HG02938 (cell line): Measurements from ENCODE around the gene THSD4.

Experiments
- ATAC-seq: cut with Tn5 transposase; IDR thresholded peaks from one replicate; pipeline ENCODE4 v1.9.1; 2021; ENCODE audit warnings: mild to moderate bottlenecking, moderate library complexity; ENCODE audit not compliant: unreplicated experiment

Gene THSD4

DNA sequence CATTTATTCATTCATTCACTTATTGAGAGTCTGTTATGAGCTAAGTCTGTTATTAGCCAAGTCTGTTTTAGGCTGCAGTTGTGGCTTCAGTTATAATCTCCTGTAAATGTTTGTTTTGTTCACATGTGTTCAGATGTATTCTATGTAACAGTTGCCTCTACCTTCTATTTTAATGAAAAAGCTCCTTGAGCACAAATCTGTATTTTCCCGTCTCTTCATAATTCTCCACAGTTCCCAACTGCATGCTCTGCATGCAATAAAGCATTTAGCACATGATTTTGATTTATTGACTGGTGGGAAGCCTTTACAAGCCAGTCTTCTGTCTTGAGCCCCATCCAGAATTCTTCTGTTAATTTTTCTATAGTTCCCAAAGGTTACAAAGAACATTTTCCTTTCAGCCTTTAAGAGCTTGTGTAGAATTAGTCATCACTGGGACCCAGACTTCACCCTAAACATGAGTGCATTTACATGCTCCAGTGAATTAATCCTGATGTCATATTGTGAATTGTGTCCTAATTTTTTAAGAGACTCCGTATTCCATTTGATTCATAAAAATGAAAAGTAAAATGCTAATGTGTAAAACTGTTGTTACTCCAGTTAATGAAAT lies 572.7 kb downstream of the THSD4 start:
- no peak for ATAC-seq

DNA sequence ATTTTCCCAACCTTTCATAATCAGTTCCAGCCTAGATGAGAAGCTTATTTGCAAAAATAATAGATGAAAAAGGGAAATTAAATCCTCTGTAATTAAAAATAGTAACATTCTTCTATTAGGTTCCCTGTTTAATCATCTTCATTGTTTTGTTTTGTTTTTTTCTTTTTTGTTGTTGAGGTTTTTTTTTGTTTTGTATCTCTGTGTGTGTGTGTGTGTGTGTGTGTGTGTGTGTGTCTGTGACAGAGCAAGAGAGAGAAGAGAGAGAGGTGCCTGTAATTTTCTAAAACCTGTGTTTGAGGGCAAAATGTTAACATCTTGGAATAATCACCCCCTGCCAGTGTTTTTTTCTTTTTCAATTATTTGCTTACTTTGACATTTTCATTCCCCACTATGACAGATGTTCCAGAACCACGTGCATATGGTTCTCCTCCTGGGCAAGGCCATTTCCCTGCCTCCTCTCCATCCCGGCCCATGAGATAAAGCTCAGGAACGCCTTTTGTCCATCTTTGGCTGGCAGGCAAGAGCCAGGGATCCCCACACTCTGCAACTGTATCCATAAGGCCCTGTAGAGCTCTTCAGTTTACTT lies 573.3 kb downstream of the THSD4 start:
- no peak for ATAC-seq

- no peak for ATAC-seq
Observed at GRCh38 chr15:71691081-71691457, 575.8 kb downstream of the THSD4 start.

DNA sequence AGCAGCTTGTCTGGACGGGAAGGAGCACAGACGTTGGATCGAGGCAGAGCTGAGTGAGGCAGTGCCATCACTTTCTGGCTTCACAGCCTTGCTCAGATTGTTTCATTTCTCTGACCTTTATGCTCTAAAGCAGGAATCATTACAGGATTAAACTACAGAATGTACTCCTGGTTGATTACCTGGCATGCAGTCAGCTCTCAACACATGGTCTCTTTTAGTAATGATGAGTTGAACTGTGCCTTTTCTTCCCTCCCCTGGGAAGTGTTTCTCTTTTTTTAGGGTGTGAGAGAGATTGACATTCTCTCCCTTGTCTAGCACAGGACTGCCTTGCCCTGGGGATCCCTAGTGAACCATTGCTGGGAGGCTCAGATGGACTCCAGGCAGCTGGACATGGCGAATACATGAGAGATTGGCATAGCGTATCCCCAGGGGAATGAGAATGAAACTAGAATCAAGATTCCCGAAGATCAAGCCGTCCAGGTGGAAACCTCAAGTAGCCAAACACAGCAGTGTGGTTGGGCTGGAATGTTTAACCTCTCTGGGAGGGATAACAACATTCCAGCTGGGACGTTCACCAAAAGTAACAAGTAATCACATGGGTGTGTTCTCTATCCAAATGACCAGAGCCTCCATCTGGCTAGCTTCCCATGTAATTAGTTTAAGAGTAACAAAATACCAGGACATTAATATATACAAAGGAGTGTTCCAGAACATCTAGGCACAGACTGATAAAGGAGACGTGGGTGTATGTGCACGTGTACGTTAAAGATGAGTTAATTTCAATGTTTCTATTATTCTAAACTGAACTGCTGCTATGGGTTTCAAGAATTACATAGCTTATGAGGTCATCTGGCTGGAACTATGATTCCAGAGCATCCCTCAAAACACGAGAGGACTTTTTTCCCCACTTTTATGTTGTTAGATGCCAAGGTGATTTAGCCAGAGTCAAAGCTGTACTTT lies 576.5 kb downstream of the THSD4 start:
- ATAC-seq: no peak

GRCh38 chr15:71697236-71697635 lies 582.0 kb downstream of the THSD4 start:
- ATAC-seq: no peak

DNA sequence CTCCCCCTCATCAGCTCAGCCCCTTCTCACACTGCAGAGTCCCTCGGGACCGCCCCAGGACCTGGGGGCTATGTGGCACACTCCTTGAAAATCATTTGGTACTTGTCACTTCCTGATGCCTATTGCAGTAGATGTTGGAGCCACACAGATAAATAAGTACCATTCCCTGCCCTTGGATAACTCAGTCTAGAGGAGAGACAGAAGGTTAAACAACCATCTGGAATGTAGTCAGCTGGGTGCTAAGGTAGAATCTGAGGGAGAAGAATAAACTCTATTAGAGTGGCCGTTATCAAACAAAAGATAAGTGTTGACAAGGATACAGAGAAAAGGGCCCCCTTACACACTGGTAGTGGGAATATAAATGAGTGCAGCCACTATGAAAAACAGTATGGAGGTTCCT lies 582.8 kb downstream of the THSD4 start:
- no peak for ATAC-seq

- ATAC-seq: no peak
Observed at GRCh38 chr15:71698742-71699141, 583.5 kb downstream of the THSD4 start.

- ATAC-seq: no peak
Observed at GRCh38 chr15:71699977-71700376, 584.7 kb downstream of the THSD4 start.

- ATAC-seq: no peak
Observed at GRCh38 chr15:71701808-71702207, 586.5 kb downstream of the THSD4 start.

- ATAC-seq: no peak
Observed at GRCh38 chr15:71702496-71702895, 587.2 kb downstream of the THSD4 start.

- no peak for ATAC-seq
Observed at GRCh38 chr15:71705151-71705550, 589.9 kb downstream of the THSD4 start.

GRCh38 chr15:71706461-71707229 lies 591.4 kb downstream of the THSD4 start:
- no peak for ATAC-seq

DNA sequence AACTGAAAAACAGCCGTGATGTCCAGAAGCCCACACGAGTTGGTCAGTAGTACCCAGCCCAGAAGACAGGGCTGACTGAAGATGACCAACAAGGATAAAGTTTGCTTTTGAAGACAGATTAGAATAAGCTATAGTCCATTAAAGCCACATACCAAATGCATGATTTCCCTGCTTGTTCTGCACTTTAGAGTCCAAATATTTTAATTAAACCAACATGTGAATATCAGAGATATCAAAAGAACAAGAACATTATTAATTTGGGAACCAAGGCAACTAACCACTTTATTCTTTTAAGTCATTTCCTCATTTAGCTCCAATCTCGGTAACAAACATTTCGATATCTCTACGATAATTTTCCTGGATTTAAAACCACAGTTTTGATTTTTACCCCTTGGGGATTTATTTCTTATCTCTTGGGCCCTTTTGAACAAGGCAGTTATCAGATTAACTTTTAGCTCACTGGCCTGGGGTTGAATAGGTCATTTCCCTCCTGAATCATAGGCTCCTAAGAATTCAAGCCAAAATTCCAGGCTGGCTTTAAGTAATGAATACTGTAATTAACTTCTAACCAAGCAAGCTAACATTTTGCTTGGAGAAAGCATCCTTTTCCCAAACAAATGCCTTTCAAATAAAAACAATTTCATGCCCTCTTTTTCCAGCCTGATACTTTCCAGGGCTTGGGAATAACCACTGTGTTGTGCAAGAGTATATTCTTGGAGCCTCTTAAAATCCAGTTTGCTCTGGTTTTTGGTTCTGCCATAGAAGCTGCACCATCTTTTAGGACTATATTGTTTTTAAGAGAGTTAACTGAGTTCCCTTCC lies 592.2 kb downstream of the THSD4 start:
- ATAC-seq: no peak

DNA sequence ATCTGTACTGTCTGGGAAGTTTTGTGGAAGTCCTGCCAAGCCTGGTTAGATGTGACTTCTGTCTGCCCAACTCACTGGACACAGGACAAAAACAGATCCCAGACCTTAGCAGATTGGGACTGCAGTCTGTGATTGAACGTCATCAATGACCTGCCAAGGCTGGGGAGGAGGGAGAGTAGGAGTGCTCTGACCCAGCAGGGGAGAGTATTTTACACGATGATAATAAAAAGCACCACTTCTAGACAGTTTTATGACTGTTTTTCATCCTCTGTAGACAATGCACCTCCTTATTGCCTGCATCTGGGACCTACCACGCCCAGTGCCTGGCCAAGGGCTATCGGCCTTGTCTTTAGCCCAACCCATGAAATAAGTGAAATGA lies 592.8 kb downstream of the THSD4 start:
- ATAC-seq: no peak

- ATAC-seq: no peak
Observed at GRCh38 chr15:71708741-71709140, 593.5 kb downstream of the THSD4 start.

- no peak for ATAC-seq
Observed at GRCh38 chr15:71709808-71710418, 594.6 kb downstream of the THSD4 start.

DNA sequence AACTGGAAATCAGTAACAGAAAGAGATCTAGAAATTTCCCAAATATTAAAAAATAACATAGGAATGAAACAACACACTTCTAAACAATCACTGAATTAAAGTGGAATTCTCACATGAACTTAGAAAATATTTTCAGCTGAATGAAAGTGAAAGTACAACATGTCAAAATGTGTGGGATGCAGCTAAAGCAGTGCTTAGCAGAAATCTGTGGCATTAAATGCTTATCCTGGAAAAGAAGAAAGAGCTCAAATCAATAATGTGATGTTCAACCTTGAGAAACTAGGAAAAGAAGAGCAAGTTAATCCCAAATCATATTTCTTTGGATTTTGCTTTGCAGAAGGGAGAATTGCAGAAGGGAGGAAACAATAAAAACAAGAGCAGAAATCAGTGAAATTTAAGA lies 596.9 kb downstream of the THSD4 start:
- no peak for ATAC-seq

DNA sequence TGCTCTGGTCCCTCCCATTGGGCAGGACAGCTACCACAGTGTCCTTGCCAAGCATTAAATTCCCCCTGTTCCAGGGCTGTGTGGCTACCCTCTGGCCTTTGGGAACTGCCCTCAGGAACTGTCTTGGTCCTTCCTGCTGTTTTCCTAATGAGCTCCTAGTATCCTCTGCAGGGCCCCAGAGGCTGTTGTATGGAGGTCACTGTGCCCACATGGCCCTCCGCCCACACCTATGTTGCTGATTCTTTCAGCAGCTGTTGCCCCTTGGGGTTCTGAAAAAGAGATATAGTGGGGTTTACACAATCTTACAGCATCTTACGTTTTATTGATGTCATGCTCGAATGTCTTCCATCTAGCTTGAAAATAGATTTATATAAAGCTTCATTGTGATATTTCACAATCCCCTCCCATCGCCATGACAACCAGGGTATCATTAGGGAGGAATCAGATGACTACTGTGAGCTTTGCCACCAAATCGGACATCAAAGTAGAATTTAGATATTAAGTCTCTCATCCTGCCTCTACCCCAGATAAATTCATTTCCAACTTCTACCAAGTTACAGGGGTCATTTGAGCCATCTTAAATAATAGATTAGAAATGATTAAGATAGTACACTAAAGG lies 598.0 kb downstream of the THSD4 start:
- no peak for ATAC-seq

GRCh38 chr15:71715914-71716313 lies 600.6 kb downstream of the THSD4 start:
- no peak for ATAC-seq

- no peak for ATAC-seq
Observed at GRCh38 chr15:71716990-71717389, 601.7 kb downstream of the THSD4 start.
